NK-92 treated with Interleukin-12 subunit alpha and Interleukin-12 subunit beta, amount 100 ng/mL, for 24 hours (cell line): ENCODE results near the gene ASF1A.
A peak's percentile ranks its signal among the peaks of the same experiment; 100 is the strongest.

Experiments used
- DNase-seq: peaks from one replicate; lab custom pipeline; 2025; lab: John Stamatoyannopoulos, UW

Gene ASF1A

DNA sequence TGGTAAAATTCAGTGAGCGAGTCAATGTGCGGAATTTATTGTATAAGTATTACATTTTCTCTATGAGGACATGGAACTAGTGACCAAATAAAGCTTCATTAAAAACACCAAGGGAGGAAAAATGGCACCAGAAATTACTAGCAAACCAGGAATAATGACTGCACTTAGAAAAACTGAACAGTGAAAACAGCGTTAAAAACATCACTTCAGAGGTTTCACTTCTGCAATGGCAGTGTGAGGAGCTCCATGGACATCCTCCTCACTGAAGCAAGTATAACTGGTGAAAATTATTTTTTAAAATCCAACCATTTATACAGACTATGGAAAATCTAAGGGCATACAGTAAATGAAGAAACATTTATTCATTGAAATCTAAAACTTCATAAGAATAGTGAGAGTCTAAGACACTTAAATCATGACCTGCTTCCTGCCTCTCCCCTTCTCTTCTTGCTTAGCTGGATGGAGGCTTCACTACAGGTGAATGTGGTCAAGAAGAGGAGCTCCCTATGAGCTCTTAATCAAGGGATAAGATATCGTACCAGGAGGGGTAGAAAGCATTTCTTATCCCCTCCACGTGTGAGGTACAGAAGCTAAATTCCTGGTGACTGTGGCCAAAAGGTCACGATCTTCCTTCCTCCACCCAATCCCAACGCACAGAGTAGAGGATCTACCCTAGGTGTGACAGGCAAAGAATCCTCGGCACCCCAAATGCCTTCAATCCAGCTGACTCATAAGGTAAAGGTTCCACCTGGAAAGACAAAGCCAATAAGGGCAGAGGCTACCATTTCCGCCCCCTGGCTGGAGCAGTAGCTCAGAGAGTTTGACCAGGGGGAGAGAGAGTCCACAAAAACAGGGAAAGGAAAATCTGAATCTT is 12.3 kb upstream of the ASF1A start:
- no peak for DNase-seq

DNA sequence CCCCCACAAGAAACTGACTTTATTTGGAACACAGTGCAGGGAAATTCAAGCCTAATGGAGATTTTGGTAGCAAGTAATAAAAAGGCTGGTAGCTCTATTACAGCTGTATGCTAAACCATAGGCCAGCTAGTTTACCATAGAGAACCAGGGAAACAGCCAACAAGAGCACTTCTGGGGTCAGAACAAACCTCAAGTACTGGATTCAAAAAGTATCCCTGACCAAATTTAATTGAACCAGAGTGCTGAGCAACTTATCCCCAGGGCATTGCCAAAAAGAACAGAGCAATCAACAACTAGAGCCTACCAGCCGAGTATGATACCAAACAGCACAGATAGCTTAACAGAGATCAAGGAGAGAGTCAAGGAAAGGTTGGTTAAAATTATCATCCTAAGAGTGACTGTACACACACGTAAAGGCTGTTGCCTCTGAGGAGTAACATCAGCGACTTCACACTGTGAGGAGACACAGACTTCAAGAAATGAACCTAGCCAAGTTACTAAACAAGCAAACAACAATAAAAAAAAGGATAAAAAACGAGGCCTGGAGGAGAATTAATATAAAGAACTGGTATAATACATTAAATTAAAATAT is 11.5 kb upstream of the ASF1A start:
- no peak for DNase-seq

- no peak for DNase-seq
These were observed 7.3 kb upstream of the ASF1A start for GRCh38 chr6:118886641-118887040.

DNA sequence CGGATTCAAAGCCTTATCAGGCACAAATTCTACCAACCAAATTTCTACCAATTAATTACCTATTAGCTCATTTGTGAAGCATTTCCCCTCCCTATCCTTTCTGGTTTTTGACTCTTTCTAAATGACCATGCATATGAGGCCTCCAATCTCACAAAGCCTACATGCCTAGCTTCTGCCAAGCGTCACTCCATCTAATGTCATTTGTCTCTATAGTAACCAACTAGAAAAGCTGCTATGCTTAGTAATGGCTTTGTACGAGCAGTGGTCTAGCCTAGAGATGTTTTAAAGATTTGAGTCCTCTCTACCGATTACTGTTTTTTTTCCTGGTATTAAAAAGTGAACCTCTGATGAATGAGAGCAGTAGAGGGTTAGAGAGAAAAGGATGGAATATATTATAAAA is 4.8 kb upstream of the ASF1A start:
- no peak for DNase-seq

DNA sequence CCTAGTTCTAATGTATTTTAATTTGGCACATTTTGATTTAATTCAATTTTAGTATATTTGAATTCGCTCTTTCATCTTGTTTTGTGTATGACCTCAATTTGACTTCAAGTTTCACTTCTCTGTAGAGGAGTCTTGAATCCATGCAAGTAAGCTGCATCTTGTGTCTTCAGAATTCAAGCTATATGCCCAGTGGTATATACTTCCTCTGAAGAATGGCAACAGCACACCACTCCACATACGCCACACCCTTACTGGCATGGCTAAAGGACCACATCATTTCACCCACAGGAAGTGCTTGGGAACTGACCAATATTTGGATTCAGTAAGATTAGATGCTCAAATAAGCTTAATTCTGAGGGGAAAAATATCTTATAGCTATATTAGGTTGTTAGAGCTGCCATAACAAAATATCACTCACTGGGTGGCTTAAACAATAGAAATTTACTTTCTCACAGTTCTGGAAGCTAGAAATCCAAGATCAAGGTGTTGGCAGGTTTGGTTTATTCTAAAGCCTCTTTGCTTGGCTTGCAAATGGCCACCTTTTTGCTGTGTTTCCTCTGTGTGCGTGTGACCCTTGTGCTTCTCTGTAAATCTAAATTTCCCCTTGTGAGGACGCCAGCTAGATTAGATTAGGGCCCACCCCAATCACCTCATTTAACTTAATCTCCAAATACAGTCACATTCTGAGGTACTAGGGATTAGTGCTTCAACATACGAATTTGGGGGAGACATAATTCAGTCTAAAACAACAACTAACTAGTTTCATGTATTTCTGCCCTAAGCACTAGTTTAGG is 2.8 kb upstream of the ASF1A start:
- no peak for DNase-seq

GRCh38 chr6:118892355-118892991 is 1.5 kb upstream of the ASF1A start:
- DNase-seq: no peak

DNA sequence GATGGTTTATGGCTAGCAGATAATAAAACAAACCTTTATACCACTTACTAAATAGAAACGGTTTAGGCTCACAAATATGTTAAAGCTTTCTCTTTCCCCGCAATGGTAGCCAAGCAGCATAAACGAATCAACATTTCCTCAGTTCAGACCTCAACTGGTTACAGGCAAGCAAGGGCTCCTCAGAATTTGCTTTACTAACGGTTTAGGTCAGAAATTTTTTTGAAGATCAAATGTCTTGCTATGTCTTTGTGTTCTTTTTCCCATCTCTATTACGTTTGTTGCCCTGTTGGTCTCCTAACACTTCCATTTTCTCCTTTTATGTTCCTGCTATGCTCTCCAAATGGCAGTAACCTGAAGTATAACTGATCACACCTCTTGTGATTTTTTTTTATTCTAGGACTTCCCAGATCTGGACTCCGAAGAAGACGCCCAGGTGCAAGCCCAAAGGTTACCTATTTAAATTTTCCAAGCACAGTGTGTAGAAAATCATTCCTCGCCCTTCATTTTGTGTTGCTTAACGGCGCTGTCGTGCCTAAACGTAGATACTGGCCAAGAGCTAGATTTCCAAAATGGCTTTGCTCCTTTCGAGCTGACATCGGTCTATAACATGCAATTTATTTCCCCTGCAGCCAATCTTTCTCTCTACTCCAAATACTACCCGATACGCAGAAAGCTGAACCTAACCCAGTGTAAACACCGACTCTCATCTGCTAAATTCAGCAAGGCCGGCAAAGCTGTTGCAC is 717 bp upstream of the ASF1A start:
- no peak for DNase-seq

- peak; percentile 63 for DNase-seq
These were observed 691 bp downstream of the ASF1A start for GRCh38 chr6:118894425-118895260.

- DNase-seq: no peak
These were observed 1.3 kb downstream of the ASF1A start for GRCh38 chr6:118895261-118895560.

- no peak for DNase-seq
These were observed 1.9 kb downstream of the ASF1A start for GRCh38 chr6:118895859-118896258.

GRCh38 chr6:118896339-118897136 is 2.6 kb downstream of the ASF1A start:
- DNase-seq: no peak

- DNase-seq: no peak
These were observed 3.4 kb downstream of the ASF1A start for GRCh38 chr6:118897386-118897785.

- no peak for DNase-seq
These were observed 6.0 kb downstream of the ASF1A start for GRCh38 chr6:118899948-118900347.

GRCh38 chr6:118902726-118903125 is 8.8 kb downstream of the ASF1A start:
- no peak for DNase-seq

- no peak for DNase-seq
These were observed 9.2 kb downstream of the ASF1A start for GRCh38 chr6:118903138-118903537.

GRCh38 chr6:118903691-118904090 is 9.7 kb downstream of the ASF1A start:
- DNase-seq: no peak

- no peak for DNase-seq
These were observed 11.1 kb downstream of the ASF1A start for GRCh38 chr6:118905084-118905483.

GRCh38 chr6:118905851-118906250 is 11.9 kb downstream of the ASF1A start:
- DNase-seq: no peak

DNA sequence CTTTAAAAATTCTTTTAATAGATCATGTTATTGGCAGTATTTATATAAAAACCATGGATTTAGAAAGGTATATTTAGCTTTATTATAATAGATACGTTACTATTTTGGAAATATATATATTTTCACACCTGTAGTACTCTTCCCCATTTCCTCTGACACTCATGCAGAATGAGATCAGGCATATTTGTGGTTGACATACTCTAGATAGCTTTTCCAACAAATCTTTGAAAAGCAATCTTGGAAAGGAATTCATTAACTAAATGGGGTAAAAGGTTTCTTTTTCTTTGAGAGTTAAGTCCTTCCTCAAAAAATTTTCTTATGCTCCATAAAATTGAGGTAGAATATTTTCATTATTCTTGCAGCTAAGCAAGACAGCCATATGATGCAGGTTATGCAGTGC is 14.5 kb downstream of the ASF1A start:
- no peak for DNase-seq

DNA sequence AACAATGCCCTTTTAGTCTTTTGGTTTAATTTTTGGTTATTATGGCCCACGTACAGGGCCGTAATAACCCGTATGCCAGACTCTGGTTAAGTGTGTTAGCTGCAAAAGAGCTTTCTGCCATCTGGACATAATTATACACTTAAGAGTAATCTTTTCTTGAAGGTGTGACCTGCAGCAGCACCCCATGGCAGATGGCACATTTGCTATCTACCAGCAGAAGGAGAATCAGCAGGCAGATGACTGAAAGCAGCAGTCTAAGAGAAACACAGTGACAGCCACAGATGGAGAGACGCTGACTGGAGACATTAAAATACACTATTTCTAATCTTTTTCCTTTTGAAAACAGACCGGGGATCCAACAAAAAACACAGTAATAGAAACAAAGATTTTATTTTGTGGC is 18.7 kb downstream of the ASF1A start:
- DNase-seq: no peak
